ENCODE measurements around the gene AP1M1.

The AP1M1 gene

GRCh38 chr19:16190736-16191135 is 7.0 kb upstream of the AP1M1 start:
- Mint-ChIP-seq H3K27ac (no peak overlapping the region), H3K4me3 (no peak overlapping the region), H3K9me3 (no peaks in the 10 kb centered on the region), H3K27me3 (ENCODE audit: low read depth) (no peaks in the 10 kb centered on the region), H3K36me3 (ENCODE audit: low read depth) (peaks cover 36% of the 10 kb centered on the region), H3K4me1 (peaks cover 6% of the 10 kb centered on the region)
- TF ChIP-seq CTCF (IDR thresholded peaks at IDR 0.05; ENCODE audit: unreplicated experiment in 3 of 3) = no peak

GRCh38 chr19:16191216-16191908 is 6.3 kb upstream of the AP1M1 start:
- H3K4me1 Mint-ChIP-seq = peaks cover 4% of the 10 kb centered on the region
- H3K4me3 Mint-ChIP-seq = peak overlapping the region in 1 of 3 experiments; percentile 38
- no peak overlapping the region for H3K27ac Mint-ChIP-seq
- H3K27me3 Mint-ChIP-seq (ENCODE audit: low read depth) = no peaks in the 10 kb centered on the region
- peaks cover 33% of the 10 kb centered on the region for H3K36me3 Mint-ChIP-seq (ENCODE audit: low read depth)
- H3K9me3 Mint-ChIP-seq = no peaks in the 10 kb centered on the region
- no peak for TF ChIP-seq CTCF (IDR thresholded peaks at IDR 0.05; ENCODE audit: unreplicated experiment in 3 of 3)

GRCh38 chr19:16193466-16193865 is 4.2 kb upstream of the AP1M1 start:
- TF ChIP-seq CTCF (IDR thresholded peaks at IDR 0.05; ENCODE audit: unreplicated experiment in 3 of 3) = no peak
- H3K27ac Mint-ChIP-seq = no peak overlapping the region

GRCh38 chr19:16197188-16197621 is 506 bp upstream of the AP1M1 start:
- Mint-ChIP-seq H3K27ac (peak overlapping the region; percentile 95 to 96 (median 96)), H3K9me3 (no peaks in the 10 kb centered on the region), H3K36me3 (ENCODE audit: low read depth) (peaks cover 10% of the 10 kb centered on the region), H3K27me3 (ENCODE audit: low read depth) (no peaks in the 10 kb centered on the region), H3K4me3 (peak overlapping the region; percentile 89 to 94 (median 91)), H3K4me1 (peaks cover 34% of the 10 kb centered on the region)
- TF ChIP-seq CTCF (IDR thresholded peaks at IDR 0.05; ENCODE audit: unreplicated experiment in 3 of 3) = no peak

More at GRCh38 chr19:16193466-16193865, 4.2 kb upstream of the AP1M1 start:
- no peaks in the 10 kb centered on the region for H3K9me3 Mint-ChIP-seq
- peaks cover 13% of the 10 kb centered on the region for H3K4me1 Mint-ChIP-seq
- peaks cover 19% of the 10 kb centered on the region for H3K36me3 Mint-ChIP-seq (ENCODE audit: low read depth)
- H3K4me3 Mint-ChIP-seq = no peak overlapping the region
- H3K27me3 Mint-ChIP-seq (ENCODE audit: low read depth) = no peaks in the 10 kb centered on the region

- H3K4me1 Mint-ChIP-seq = peaks cover 34% of the 10 kb centered on the region
- peak overlapping the region; percentile 73 to 86 (median 85) for H3K4me3 Mint-ChIP-seq
- peak overlapping the region in 2 of 3 experiments; percentile 61 to 92 for H3K27ac Mint-ChIP-seq
- no peaks in the 10 kb centered on the region for H3K27me3 Mint-ChIP-seq (ENCODE audit: low read depth)
- H3K36me3 Mint-ChIP-seq (ENCODE audit: low read depth) = peaks cover 21% of the 10 kb centered on the region
- H3K9me3 Mint-ChIP-seq = no peaks in the 10 kb centered on the region
- TF ChIP-seq CTCF (IDR thresholded peaks at IDR 0.05; ENCODE audit: unreplicated experiment in 3 of 3) = no peak
Observed at GRCh38 chr19:16198370-16198651, 600 bp downstream of the AP1M1 start.

- Mint-ChIP-seq H3K36me3 (ENCODE audit: low read depth) (peaks cover 25% of the 10 kb centered on the region), H3K4me1 (peaks cover 34% of the 10 kb centered on the region), H3K27ac (no peak overlapping the region), H3K4me3 (peak overlapping the region; percentile 73 to 86 (median 85)), H3K27me3 (ENCODE audit: low read depth) (no peaks in the 10 kb centered on the region), H3K9me3 (no peaks in the 10 kb centered on the region)
- TF ChIP-seq CTCF (IDR thresholded peaks at IDR 0.05; ENCODE audit: unreplicated experiment in 3 of 3) = no peak
Observed at GRCh38 chr19:16199275-16199932, 1.7 kb downstream of the AP1M1 start.

Measured in nephron (organoid).